Tibial artery (tissue), 4 donors: ENCODE results near the gene WNT2.
"Not testable (repeated sequence)": the region's sequence is repeated elsewhere in the genome, so short reads cannot be mapped to it uniquely, and the experiment has no call there.

Experiments
- DNase-seq, 2 donors: peaks; one replicate each; pipeline ENCODE4 v3.0.0-alpha.2; 2019
- H3K27ac ChIP-seq, 2 donors: fragments of 200-600 bp; sonication (generic) in 1 of 2; 1 replicate in 1 of 2; 2 replicates in 1 of 2; pipeline ENCODE4 v1.5.1; 2018 to 2019; ENCODE audit warnings: mild to moderate bottlenecking in 1 of 2
- H3K27me3 ChIP-seq, 2 donors: fragments of 200-600 bp; sonication (generic) in 1 of 2; one replicate each; pipeline versions ENCODE4 v1.5.1 to v1.6.0; 2016 to 2019
- H3K36me3 ChIP-seq, 3 donors: fragments of 200-600 bp; sonication (generic) in 2 of 3; one replicate each; pipeline ENCODE4 v1.5.1; 2016 to 2019; ENCODE audit warnings: mild to moderate bottlenecking in 2 of 3
- H3K4me1 ChIP-seq, 4 donors: fragments of 200-600 bp; sonication (generic) in 2 of 4; 1 replicate in 3 of 4; 2 replicates in 1 of 4; pipeline ENCODE4 v1.5.1; 2016 to 2019
- H3K4me3 ChIP-seq, 2 donors: fragments of 200-600 bp; sonication (generic) in 1 of 2; 1 replicate in 1 of 2; 2 replicates in 1 of 2; pipeline ENCODE4 v1.5.1; 2018 to 2019; ENCODE audit warnings: mild to moderate bottlenecking in 2 of 2
- H3K9me3 ChIP-seq, 3 donors: fragments of 200-600 bp; sonication (generic) in 1 of 3; one replicate each; pipeline ENCODE4 v1.5.1; 2016 to 2019
- CTCF ChIP-seq, 2 experiments: fragments of 200-600 bp in 1 of 2; fragments of 450-650 bp in 1 of 2; IDR thresholded peaks; one replicate each; pipeline ENCODE4 v1.5.1; 2017 to 2019; ENCODE audit warnings: antibody characterized with exemption in 2 of 2, mild to moderate bottlenecking in 1 of 2, moderate library complexity in 1 of 2
- intact Hi-C: fragments of 100-400 bp; cut with DNase I; formaldehyde crosslinking; loops from one replicate; pipeline ENCODE4 v1.15.0; 2023; ENCODE audit warnings: low total_unique reads

Gene WNT2

DNA sequence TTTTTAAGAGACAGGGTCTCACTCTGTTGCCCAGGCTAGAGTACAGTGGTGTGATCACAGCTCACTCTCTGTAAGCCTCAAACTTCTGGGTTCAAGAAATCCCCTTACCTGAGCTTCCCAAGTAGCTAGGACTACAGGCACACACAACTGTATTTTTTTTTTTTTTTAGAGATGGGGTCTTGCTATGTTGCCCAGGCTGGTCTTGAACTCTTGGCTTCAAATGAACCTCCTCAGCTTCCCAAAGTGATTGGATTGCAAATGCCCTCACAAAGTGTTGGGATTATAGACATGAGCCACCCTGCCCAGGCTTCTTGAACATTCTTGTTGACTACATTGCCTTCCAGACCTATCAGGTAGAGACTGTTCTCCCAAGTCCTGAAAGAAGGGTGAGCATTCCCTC is 72.6 kb downstream of the WNT2 start:
- Histone ChIP-seq H3K4me3 (no peak overlapping the region), H3K27ac (no peak overlapping the region), H3K9me3 (no peaks in the 10 kb centered on the region), H3K36me3 (no peaks in the 10 kb centered on the region), H3K27me3 (no peaks in the 10 kb centered on the region), H3K4me1 (peaks cover 0 to 20% (median 0%) of the 10 kb centered on the region in 4 donors)
- no peak for DNase-seq
- intact Hi-C loops, result no loop called here
- no peak for TF ChIP-seq CTCF (IDR thresholded peaks at IDR 0.05)

- Histone ChIP-seq H3K36me3 (no peaks in the 10 kb centered on the region), H3K9me3 (no peaks in the 10 kb centered on the region)
- intact Hi-C loops, result no loop called here
Measured at GRCh38 chr7:117249696-117250095, 73.2 kb downstream of the WNT2 start.

DNA sequence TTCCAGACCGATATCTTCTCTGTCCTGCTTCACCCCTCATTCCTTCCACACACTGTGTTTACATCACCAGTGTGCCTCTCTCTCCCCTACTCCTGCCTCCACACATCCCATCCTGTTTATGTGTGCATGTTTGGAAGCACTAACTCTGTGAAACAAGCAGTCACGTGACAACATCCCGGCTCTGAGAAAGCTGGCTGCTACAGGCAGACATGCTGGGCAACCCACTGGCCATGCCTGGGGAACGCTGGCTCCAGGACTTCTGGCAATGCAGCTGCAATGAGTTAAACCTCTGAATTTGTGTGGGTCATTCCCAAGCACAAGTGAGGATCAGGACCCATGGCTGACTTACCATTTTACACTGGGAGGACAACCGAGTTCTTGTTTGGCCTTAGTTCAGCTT is 74.0 kb downstream of the WNT2 start:
- Histone ChIP-seq H3K9me3 (no peaks in the 10 kb centered on the region), H3K4me3 (no peak overlapping the region), H3K36me3 (no peaks in the 10 kb centered on the region), H3K27ac (no peak overlapping the region), H3K4me1 (peaks cover 0 to 20% (median 0%) of the 10 kb centered on the region in 4 donors), H3K27me3 (no peaks in the 10 kb centered on the region)
- TF ChIP-seq CTCF (IDR thresholded peaks at IDR 0.05), result no peak
- DNase-seq, result peak in 1 of 2 donors; percentile 29
- intact Hi-C loops, result no loop called here

More at GRCh38 chr7:117249696-117250095, 73.2 kb downstream of the WNT2 start:
- Histone ChIP-seq H3K4me1 (peaks cover 0 to 20% (median 0%) of the 10 kb centered on the region in 4 donors), H3K27ac (no peak overlapping the region), H3K4me3 (no peak overlapping the region), H3K27me3 (no peaks in the 10 kb centered on the region)
- no peak for TF ChIP-seq CTCF (IDR thresholded peaks at IDR 0.05)
- no peak for DNase-seq

DNA sequence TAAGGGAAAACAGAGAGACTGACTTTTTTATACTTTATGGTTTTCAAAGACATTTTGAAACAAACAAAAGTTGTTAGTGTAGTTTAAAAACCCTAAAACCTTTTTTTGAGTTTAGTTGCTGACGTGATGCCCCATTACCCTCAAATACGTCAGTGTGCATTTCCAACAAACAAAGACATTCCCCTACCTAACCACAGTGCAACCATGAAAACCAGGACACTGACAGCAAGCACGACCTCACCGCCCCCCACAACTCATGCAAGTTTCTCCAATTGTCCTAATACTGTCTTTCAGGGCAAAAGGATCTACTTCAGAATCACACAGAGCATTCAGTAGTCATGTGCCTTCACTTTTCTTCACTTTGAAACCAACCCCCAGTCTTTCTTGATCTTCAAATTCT is 75.0 kb downstream of the WNT2 start:
- Histone ChIP-seq H3K4me3 (no peak overlapping the region), H3K4me1 (peaks cover 0 to 20% (median 0%) of the 10 kb centered on the region in 4 donors), H3K36me3 (no peaks in the 10 kb centered on the region), H3K27ac (no peak overlapping the region), H3K27me3 (no peaks in the 10 kb centered on the region), H3K9me3 (no peaks in the 10 kb centered on the region)
- DNase-seq, result no peak
- no peak for TF ChIP-seq CTCF (IDR thresholded peaks at IDR 0.05)
- intact Hi-C loops, result no loop called here

- intact Hi-C loops, H3K4me1 ChIP-seq: not testable (repeated sequence)
Measured at GRCh38 chr7:117245703-117246102, 77.2 kb downstream of the WNT2 start.

DNA sequence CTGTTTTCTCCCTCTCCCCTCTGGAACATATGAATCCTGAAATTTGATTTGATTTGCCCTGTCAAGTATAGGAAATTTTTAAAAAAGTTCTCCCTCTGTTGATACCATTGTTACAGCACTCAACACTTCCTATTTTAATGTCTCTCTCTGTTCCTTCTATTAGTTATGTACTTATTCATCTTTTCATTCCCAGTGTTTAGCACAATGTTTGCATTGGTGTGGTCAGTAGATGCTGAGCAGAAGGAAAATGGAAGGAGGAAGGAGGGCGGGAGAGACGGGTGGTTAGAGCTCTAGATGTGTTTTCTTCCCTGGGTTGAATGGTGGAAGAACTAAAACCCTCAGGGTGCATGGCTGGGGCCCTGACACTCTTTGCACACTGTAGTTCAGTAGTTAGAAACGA is 79.5 kb downstream of the WNT2 start:
- TF ChIP-seq CTCF (IDR thresholded peaks at IDR 0.05), result no peak
- no peak overlapping the region for H3K27ac ChIP-seq
- no peaks in the 10 kb centered on the region for H3K27me3 ChIP-seq
- no peak overlapping the region for H3K4me3 ChIP-seq
- no peaks in the 10 kb centered on the region for H3K36me3 ChIP-seq
- intact Hi-C loops, result no loop called here
- no peaks in the 10 kb centered on the region for H3K4me1 ChIP-seq
- no peaks in the 10 kb centered on the region for H3K9me3 ChIP-seq
- DNase-seq, result no peak

More at GRCh38 chr7:117245703-117246102, 77.2 kb downstream of the WNT2 start:
- H3K36me3 ChIP-seq, H3K27me3 ChIP-seq, H3K4me3 ChIP-seq, H3K9me3 ChIP-seq, DNase-seq, H3K27ac ChIP-seq: not testable (repeated sequence)
